Liver (tissue), 3 donors: ENCODE data around the gene SERPINF2.
A peak's percentile ranks its signal among the peaks of the same experiment; 100 is the strongest.

Experiments used
- JUND ChIP-seq, 2 donors: IDR thresholded peaks; 2 replicates each; pipeline ENCODE4 v1.6.1; 2016; ENCODE audit warnings: antibody characterized with exemption in 2 of 2
- TF ChIP-seq, protein P1 (sequence below): fragments of 150-350 bp; IDR thresholded peaks from 2 replicates; pipeline ENCODE4 v1.5.1; 2017; ENCODE audit warnings: improper control_type of control experiment, low read depth, low read length; ENCODE audit not compliant: missing input control
- donor health status: healthy.
- donor health status: healthy.

DNA sequence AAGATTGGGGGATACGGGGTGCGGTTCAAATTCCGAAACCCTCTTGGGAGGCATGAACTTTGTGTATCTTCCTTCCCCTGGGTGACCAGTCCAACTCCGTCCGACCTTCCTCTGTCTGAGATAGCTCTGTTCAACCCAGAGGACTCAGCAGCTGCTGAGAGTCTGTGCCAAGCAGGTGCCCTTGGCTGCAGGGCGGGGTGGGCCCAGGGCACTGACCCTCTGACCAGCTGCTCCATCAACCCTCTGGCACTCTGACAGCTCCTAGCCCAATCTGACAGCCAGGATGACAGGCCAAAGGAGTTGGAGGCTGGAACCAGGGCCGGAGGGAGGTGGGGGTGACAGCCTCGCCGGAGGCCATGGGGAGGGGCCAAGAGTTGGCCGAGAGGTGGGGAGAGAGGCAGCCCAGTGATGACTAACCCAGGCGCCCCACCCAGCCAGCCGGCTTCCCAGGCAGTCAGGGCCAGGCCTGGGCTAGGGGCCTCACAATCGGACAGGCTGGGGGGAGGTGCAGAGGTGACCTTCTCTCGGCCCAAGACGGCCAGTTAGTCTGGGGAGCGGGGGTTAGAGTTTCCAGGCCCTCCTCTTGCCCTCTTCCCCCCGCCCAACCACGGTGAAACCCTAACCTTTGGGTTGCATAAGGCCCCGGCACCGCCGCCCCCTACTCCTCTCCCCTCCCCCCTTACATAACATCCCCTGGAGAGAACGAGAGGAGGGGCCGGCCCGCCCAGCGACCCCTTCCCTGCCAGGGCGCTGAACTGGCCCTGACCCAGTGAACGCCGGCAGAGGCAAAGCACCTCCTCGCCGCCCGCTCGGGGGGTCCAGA, 27.5 kb upstream of the SERPINF2 start:
- TF ChIP-seq, protein P1, sequence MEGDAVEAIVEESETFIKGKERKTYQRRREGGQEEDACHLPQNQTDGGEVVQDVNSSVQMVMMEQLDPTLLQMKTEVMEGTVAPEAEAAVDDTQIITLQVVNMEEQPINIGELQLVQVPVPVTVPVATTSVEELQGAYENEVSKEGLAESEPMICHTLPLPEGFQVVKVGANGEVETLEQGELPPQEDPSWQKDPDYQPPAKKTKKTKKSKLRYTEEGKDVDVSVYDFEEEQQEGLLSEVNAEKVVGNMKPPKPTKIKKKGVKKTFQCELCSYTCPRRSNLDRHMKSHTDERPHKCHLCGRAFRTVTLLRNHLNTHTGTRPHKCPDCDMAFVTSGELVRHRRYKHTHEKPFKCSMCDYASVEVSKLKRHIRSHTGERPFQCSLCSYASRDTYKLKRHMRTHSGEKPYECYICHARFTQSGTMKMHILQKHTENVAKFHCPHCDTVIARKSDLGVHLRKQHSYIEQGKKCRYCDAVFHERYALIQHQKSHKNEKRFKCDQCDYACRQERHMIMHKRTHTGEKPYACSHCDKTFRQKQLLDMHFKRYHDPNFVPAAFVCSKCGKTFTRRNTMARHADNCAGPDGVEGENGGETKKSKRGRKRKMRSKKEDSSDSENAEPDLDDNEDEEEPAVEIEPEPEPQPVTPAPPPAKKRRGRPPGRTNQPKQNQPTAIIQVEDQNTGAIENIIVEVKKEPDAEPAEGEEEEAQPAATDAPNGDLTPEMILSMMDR = no peak
- peak; percentile 16 to 49 for TF ChIP-seq JUND (IDR thresholded peaks at IDR 0.05)
